Measurements from ENCODE around the gene IL4R. TPM values are rescaled to one million over a fixed set of nuclear protein-coding genes. Genes with fewer than 3 reads are reported as not detected.
"Not testable (repeated sequence)": the region's sequence is repeated elsewhere in the genome, so short reads cannot be mapped to it uniquely, and the experiment has no call there.

The IL4R gene
- total RNA-seq, 1 experiment from 2014 or later = 29.6 TPM

- CTCF ChIA-PET = no interaction called here
- Histone ChIP-seq H3K27me3 (ENCODE audit: insufficient read depth, low read length) (no peaks in the 10 kb centered on the region), H4K20me1 (ENCODE audit: insufficient read depth) (no peaks in the 10 kb centered on the region), H3K79me2 (ENCODE audit: insufficient read depth, low read length) (no peaks in the 10 kb centered on the region), H3K9me3 (ENCODE audit: control insufficient read depth in 1 of 2, insufficient read depth in 1 of 2, low read depth in 1 of 2, low read length in 2 of 2) (no peaks in the 10 kb centered on the region), H3K4me2 (ENCODE audit: low read length) (no peak overlapping the region), H3K9ac (ENCODE audit: low read length) (no peak overlapping the region), H3K4me3 (replicated peaks in 1 of 2; ENCODE audit: low read depth in 1 of 2, low read length in 2 of 2) (no peak overlapping the region), H3K9me2 (ENCODE audit: insufficient read depth) (no peaks in the 10 kb centered on the region), H3K36me3 (ENCODE audit: control insufficient read depth in 1 of 2, insufficient read depth in 2 of 2, low read length in 2 of 2) (no peaks in the 10 kb centered on the region), H3K4me1 (ENCODE audit: control insufficient read depth in 1 of 2, insufficient read depth in 2 of 2, low read length in 2 of 2) (no peaks in the 10 kb centered on the region), H2AFZ (ENCODE audit: low read depth, low read length, poor library complexity, severe bottlenecking) (no peak overlapping the region), H3K27ac (ENCODE audit: low read depth, low read length) (no peak overlapping the region)
- ATAC-seq (no peak), DNase-seq (ENCODE audit: low read depth, low spot score) (no peak)
- POLR2A ChIA-PET = no interaction called here
- TF ChIP-seq ZBTB33 (IDR thresholded peaks at IDR 0.05; ENCODE audit: extremely low read depth, insufficient replicate concordance, low read length) = no peak
- no peak for TF ChIP-seq ZFX (IDR thresholded peaks at IDR 0.05)
- no peak for TF ChIP-seq JUND (IDR thresholded peaks at IDR 0.05)
- no peak for TF ChIP-seq SIN3A (IDR thresholded peaks at IDR 0.05; ENCODE audit: low read depth)
- TF ChIP-seq POLR2A (IDR thresholded peaks at IDR 0.05; ENCODE audit: borderline replicate concordance, extremely low read depth, insufficient read depth, insufficient read length) = no peak
- no peak for TF ChIP-seq ATF3 (IDR thresholded peaks at IDR 0.05)
- TF ChIP-seq SP1 (IDR thresholded peaks at IDR 0.05; ENCODE audit: low read depth) = no peak
- TF ChIP-seq MAX (IDR thresholded peaks at IDR 0.05) = no peak
- TF ChIP-seq TCF7L2 (IDR thresholded peaks at IDR 0.05; ENCODE audit: borderline replicate concordance, extremely low read depth, insufficient read depth, insufficient read length) = no peak
- TF ChIP-seq CTCF (IDR thresholded peaks at IDR 0.05 in 2 of 3, conservative IDR thresholded peaks at IDR 0.05 in 1 of 3; ENCODE audit: borderline replicate concordance in 1 of 3, insufficient read depth in 1 of 3, low read depth in 2 of 3, low read length in 2 of 3) = no peak
- no peak for TF ChIP-seq FOSL1 (IDR thresholded peaks at IDR 0.05; ENCODE audit: low read depth)
- no peak for TF ChIP-seq REST (IDR thresholded peaks at IDR 0.05; ENCODE audit: low read depth)
- no peak for TF ChIP-seq YY1 (IDR thresholded peaks at IDR 0.05; ENCODE audit: extremely low read depth, insufficient replicate concordance, low read depth, low read length)
- no TSS peak for BruUV-seq (replicated peaks)
- RAD21 ChIA-PET (ENCODE audit: low non-redundant PET in 1 of 2, low total read pairs in 2 of 2, uncharacterized antibody in 2 of 2, unreplicated experiment in 2 of 2) = no interaction called here
- intact Hi-C loops (cut with micrococcal nuclease) = no loop called here
These were observed 80.7 kb downstream of the IL4R start for GRCh38 chr16:27394516-27394915.

GRCh38 chr16:27398341-27398893, 84.6 kb downstream of the IL4R start:
- CTCF ChIA-PET; H3K9me3 ChIP-seq (ENCODE audit: control insufficient read depth in 1 of 2, insufficient read depth in 1 of 2, low read depth in 1 of 2, low read length in 2 of 2); RAD21 ChIA-PET (ENCODE audit: low non-redundant PET in 1 of 2, low total read pairs in 2 of 2, uncharacterized antibody in 2 of 2, unreplicated experiment in 2 of 2); H3K4me2 ChIP-seq (ENCODE audit: low read length); DNase-seq (ENCODE audit: low read depth, low spot score); H3K79me2 ChIP-seq (ENCODE audit: insufficient read depth, low read length); H3K4me3 ChIP-seq (replicated peaks in 1 of 2; ENCODE audit: low read depth in 1 of 2, low read length in 2 of 2); H3K36me3 ChIP-seq (ENCODE audit: control insufficient read depth in 1 of 2, insufficient read depth in 2 of 2, low read length in 2 of 2); ATAC-seq; H3K27ac ChIP-seq (ENCODE audit: low read depth, low read length); H3K27me3 ChIP-seq (ENCODE audit: insufficient read depth, low read length); H3K9ac ChIP-seq (ENCODE audit: low read length); POLR2A ChIA-PET; H2AFZ ChIP-seq (ENCODE audit: low read depth, low read length, poor library complexity, severe bottlenecking); H3K4me1 ChIP-seq (ENCODE audit: control insufficient read depth in 1 of 2, insufficient read depth in 2 of 2, low read length in 2 of 2); intact Hi-C loops (cut with micrococcal nuclease); BruUV-seq (replicated peaks); H4K20me1 ChIP-seq (ENCODE audit: insufficient read depth); H3K9me2 ChIP-seq (ENCODE audit: insufficient read depth): not testable (repeated sequence)
